HCT116 (cell line): Measurements from ENCODE around the gene AGAP1. TPM values are rescaled to one million over a fixed set of nuclear protein-coding genes. Genes with fewer than 3 reads are reported as not detected.

Source experiments
- ATAC-seq: fragments of 200-7000 bp; cut with Tn5 transposase; 2 replicates; pipeline ENCODE4 v1.9.1; 2020; ENCODE audit warnings: mild to moderate bottlenecking, moderate library complexity
- BruUV-seq: library from RNA; stranded (reverse); fragments of 400-500 nt; replicated peaks from 2 replicates; lab custom pipeline; 2021; lab: Mats Ljungman, UMichigan
- CTCF ChIA-PET: fragments of 300-600 bp; sonication (Branson Sonifier 250); formaldehyde crosslinking; loops from one replicate; lab custom pipeline; 2021; ENCODE audit warnings: antibody characterized with exemption; lab: Charles Lee
- POLR2A ChIA-PET: fragments of 300-600, 350-600 bp; sonication (Branson Sonifier 250); formaldehyde crosslinking; loops from one replicate; lab custom pipeline; 2021; ENCODE audit warnings: antibody characterized with exemption; lab: Charles Lee
- RAD21 ChIA-PET, 2 experiments: fragments of 300-600 bp; sonication (Branson Sonifier 250); formaldehyde crosslinking; loops; one replicate each; lab custom pipeline; 2023; ENCODE audit warnings: low total read pairs in 2 of 2; ENCODE audit not compliant: uncharacterized antibody in 2 of 2, unreplicated experiment in 2 of 2, low non-redundant PET in 1 of 2; lab: Charles Lee
- DNase-seq: peaks from one replicate; pipeline ENCODE4 v3.0.0-alpha.2; 2010; ENCODE audit warnings: low read depth, low spot score
- H2AFZ ChIP-seq: fragments of 200-600 bp; shearing (Covaris generic), sonication (generic); 2 replicates; pipeline ENCODE4 v1.6.1; 2017; ENCODE audit warnings: low read depth, mixed run types, mixed read lengths, antibody characterized with exemption, low read length; ENCODE audit not compliant: poor library complexity, severe bottlenecking
- H3K27ac ChIP-seq: 2 replicates; pipeline ENCODE4 v1.5.1; 2012; ENCODE audit warnings: low read depth, low read length
- H3K27me3 ChIP-seq: fragments of 200-600 bp; sonication (generic); 2 replicates; pipeline ENCODE4 v1.6.1; 2016; ENCODE audit warnings: mixed run types, low read length, mixed read lengths; ENCODE audit not compliant: insufficient read depth
- H3K36me3 ChIP-seq, 2 experiments: fragments of 200-500 bp in 1 of 2; fragments of 200-600 bp in 1 of 2; sonication (Bioruptor generic) in 1 of 2; sonication (generic) in 1 of 2; 2 replicates each; pipeline versions ENCODE4 v1.5.1 to v1.6.1; 2014 to 2016; ENCODE audit warnings: low read length in 2 of 2, inconsistent platforms in 1 of 2, mixed read lengths in 1 of 2, mixed run types in 1 of 2; ENCODE audit not compliant: insufficient read depth in 2 of 2, control insufficient read depth in 1 of 2
- H3K4me1 ChIP-seq, 2 experiments: fragments of 200-600 bp in 1 of 2; sonication (generic) in 1 of 2; 2 replicates each; pipeline versions ENCODE4 v1.5.1 to v1.6.1; 2012 to 2017; ENCODE audit warnings: low read length in 2 of 2, inconsistent platforms in 1 of 2, mild to moderate bottlenecking in 1 of 2, mixed read lengths in 1 of 2, mixed run types in 1 of 2, moderate library complexity in 1 of 2; ENCODE audit not compliant: insufficient read depth in 2 of 2, control insufficient read depth in 1 of 2
- H3K4me2 ChIP-seq: fragments of 200-600 bp; sonication (generic); 2 replicates; pipeline ENCODE4 v1.6.1; 2017; ENCODE audit warnings: mixed run types, low read length, mixed read lengths
- H3K4me3 ChIP-seq, 2 experiments: fragments of 200-600 bp in 1 of 2; sonication (generic) in 1 of 2; replicated peaks in 1 of 2; 2 replicates each; pipeline ENCODE4 v1.5.1; 2011 to 2016; ENCODE audit warnings: low read length in 2 of 2, control low read depth in 1 of 2, low read depth in 1 of 2, mild to moderate bottlenecking in 1 of 2, mixed read lengths in 1 of 2, mixed run types in 1 of 2
- H3K79me2 ChIP-seq: fragments of 200-600 bp; sonication (generic); 2 replicates; pipeline ENCODE4 v1.6.1; 2017; ENCODE audit warnings: mild to moderate bottlenecking, mixed run types, low read length, moderate library complexity, mixed read lengths; ENCODE audit not compliant: insufficient read depth
- H3K9ac ChIP-seq: fragments of 200-600 bp; sonication (generic); 2 replicates; pipeline ENCODE4 v1.6.1; 2016; ENCODE audit warnings: low read length, mixed read lengths
- H3K9me2 ChIP-seq: fragments of 200-600 bp; sonication (generic), shearing (Covaris generic); 2 replicates; pipeline ENCODE4 v1.6.1; 2017; ENCODE audit warnings: mixed run types, mild to moderate bottlenecking, moderate library complexity; ENCODE audit not compliant: insufficient read depth
- H3K9me3 ChIP-seq, 2 experiments: fragments of 200-500 bp in 1 of 2; fragments of 200-600 bp in 1 of 2; sonication (Bioruptor generic) in 1 of 2; sonication (generic) in 1 of 2; 2 replicates each; pipeline ENCODE4 v1.6.1; 2014 to 2017; ENCODE audit warnings: low read length in 2 of 2, mixed read lengths in 2 of 2, inconsistent platforms in 1 of 2, low read depth in 1 of 2, mild to moderate bottlenecking in 1 of 2, mixed run types in 1 of 2, moderate library complexity in 1 of 2; ENCODE audit not compliant: control insufficient read depth in 1 of 2, insufficient read depth in 1 of 2
- H4K20me1 ChIP-seq: fragments of 200-600 bp; sonication (generic), shearing (Covaris generic); 2 replicates; pipeline ENCODE4 v1.6.1; 2017; ENCODE audit warnings: mixed run types, mild to moderate bottlenecking, moderate library complexity; ENCODE audit not compliant: insufficient read depth
- ATF3 ChIP-seq: IDR thresholded peaks from 2 replicates; pipeline ENCODE4 v1.6.1; 2012
- CEBPB ChIP-seq: IDR thresholded peaks from 2 replicates; pipeline ENCODE4 v1.6.1; 2012; ENCODE audit warnings: low read depth
- CTCF ChIP-seq, 3 experiments: fragments of 200-600 bp in 1 of 3; sonication (generic) in 1 of 3; IDR thresholded peaks in 2 of 3; conservative IDR thresholded peaks in 1 of 3; 2 replicates each; pipeline ENCODE4 v1.5.1; 2012 to 2017; ENCODE audit warnings: low read depth in 2 of 3, low read length in 2 of 3, antibody characterized with exemption in 1 of 3, borderline replicate concordance in 1 of 3, control low read depth in 1 of 3, mild to moderate bottlenecking in 1 of 3, mixed read lengths in 1 of 3, mixed run types in 1 of 3, moderate library complexity in 1 of 3; ENCODE audit not compliant: insufficient read depth in 1 of 3
- EGR1 ChIP-seq: IDR thresholded peaks from 2 replicates; pipeline ENCODE4 v1.6.1; 2012; ENCODE audit warnings: low read depth
- ELF1 ChIP-seq: IDR thresholded peaks from 2 replicates; pipeline ENCODE4 v1.6.1; 2012; ENCODE audit warnings: low read depth, borderline replicate concordance
- EZH2 ChIP-seq: fragments of 200-600 bp; sonication (generic); IDR thresholded peaks from 2 replicates; pipeline ENCODE4 v1.6.1; 2017; ENCODE audit warnings: antibody characterized with exemption, mixed run types
- EZH2phosphoT487 ChIP-seq: fragments of 200-600 bp; IDR thresholded peaks from 2 replicates; pipeline ENCODE4 v1.6.1; 2018; ENCODE audit warnings: antibody characterized with exemption, borderline replicate concordance
- JUND ChIP-seq: IDR thresholded peaks from 2 replicates; pipeline ENCODE4 v1.6.1; 2012
- MAX ChIP-seq: IDR thresholded peaks from 2 replicates; pipeline ENCODE4 v1.6.1; 2012
- POLR2AphosphoS5 ChIP-seq: IDR thresholded peaks from 2 replicates; pipeline ENCODE4 v1.6.1; 2011; ENCODE audit warnings: mild to moderate bottlenecking, low read depth, low read length, moderate library complexity
- REST ChIP-seq: IDR thresholded peaks from 2 replicates; pipeline ENCODE4 v1.6.1; 2012; ENCODE audit warnings: low read depth
- SRF ChIP-seq: IDR thresholded peaks from 2 replicates; pipeline ENCODE4 v1.6.1; 2012; ENCODE audit warnings: low read depth
- ZBTB33 ChIP-seq: IDR thresholded peaks from 2 replicates; pipeline ENCODE4 v1.6.1; 2011; ENCODE audit warnings: mild to moderate bottlenecking, low read length, moderate library complexity; ENCODE audit not compliant: insufficient replicate concordance; ENCODE audit errors: extremely low read depth
- ZFX ChIP-seq: fragments of 450-650 bp; IDR thresholded peaks from 2 replicates; pipeline ENCODE4 v1.6.1; 2017
- intact Hi-C: fragments of 100-400 bp; cut with micrococcal nuclease; formaldehyde crosslinking; loops from 2 replicates; pipeline ENCODE4 v1.10.0; 2022
- total RNA-seq: library from RNA; stranded (reverse); gene quantifications from one replicate; pipeline ENCODE4 v1.2.1, GENCODE V29; 2021; ENCODE audit not compliant: unreplicated experiment

The AGAP1 gene
- total RNA-seq, 1 experiment from 2014 or later = 43.8 TPM

GRCh38 chr2:235561450-235561849 is 67.6 kb downstream of the AGAP1 start:
- no peak for TF ChIP-seq ATF3
- no peak for TF ChIP-seq CEBPB
- no peak for TF ChIP-seq JUND
- TF ChIP-seq ELF1 = no peak
- TF ChIP-seq ZBTB33 = no peak
- no peak for TF ChIP-seq SRF
- no peak for TF ChIP-seq REST
- no peak for TF ChIP-seq EZH2
- no peak for TF ChIP-seq ZFX
- TF ChIP-seq EGR1 = no peak
- TF ChIP-seq CTCF (IDR thresholded peaks at IDR 0.05 in 2 of 3, conservative IDR thresholded peaks at IDR 0.05 in 1 of 3; ENCODE audit: borderline replicate concordance in 1 of 3, insufficient read depth in 1 of 3, low read depth in 2 of 3, low read length in 2 of 3) = no peak
- no peak for TF ChIP-seq MAX
- TF ChIP-seq EZH2phosphoT487 = no peak
- TF ChIP-seq POLR2AphosphoS5 = no peak
- TF ChIP-seq, all 23 proteins: peak for 0
- Histone ChIP-seq H3K27me3 (no peaks in the 10 kb centered on the region), H3K9me3 (no peaks in the 10 kb centered on the region), H3K4me2 (no peak overlapping the region), H3K4me3 (no peak overlapping the region), H3K36me3 (no peaks in the 10 kb centered on the region), H2AFZ (no peak overlapping the region), H3K9ac (no peak overlapping the region), H3K4me1 (peaks cover 0 to 10% of the 10 kb centered on the region in 2 experiments; a peak in 1 of 4 replicates), H4K20me1 (peaks cover 14% of the 10 kb centered on the region; the same call in 1 of the 2 replicates), H3K9me2 (no peaks in the 10 kb centered on the region), H3K79me2 (peaks cover 98% of the 10 kb centered on the region), H3K27ac (no peak overlapping the region)
- ATAC-seq (no peak), DNase-seq (no peak)
- RAD21 ChIA-PET = no interaction called here
- intact Hi-C loops = no loop called here
- no TSS peak for BruUV-seq
- POLR2A ChIA-PET = no interaction called here
- CTCF ChIA-PET = no interaction called here
